Activated T-cell treated with anti-CD3 and anti-CD28 coated beads, Interleukin-2, amount 50 U/mL, for 4 hours (primary cell): ENCODE measurements around the gene MATCAP1. TPM values are rescaled to one million over a fixed set of nuclear protein-coding genes. Genes with fewer than 3 reads are reported as not detected.

Source experiments
- ATAC-seq, 2 donors: fragments of 200-7000 bp; cut with Tn5 transposase; one replicate each; pipeline ENCODE4 v1.10.0; 2021
- DNase-seq: peaks from one replicate; pipeline ENCODE4 v3.0.0-alpha.2; 2020
- H3K27me3 Mint-ChIP-seq: one replicate; pipeline ENCODE4 v1.8.0; 2021; ENCODE audit warnings: low read depth, mixed read lengths
- H3K36me3 Mint-ChIP-seq: one replicate; pipeline ENCODE4 v1.8.0; 2022; ENCODE audit warnings: mixed read lengths; ENCODE audit not compliant: insufficient read depth
- H3K4me1 Mint-ChIP-seq: one replicate; pipeline ENCODE4 v1.8.0; 2021; ENCODE audit warnings: low read depth, mixed read lengths
- H3K4me3 Mint-ChIP-seq: one replicate; pipeline ENCODE4 v1.8.0; 2021; ENCODE audit warnings: mild to moderate bottlenecking, moderate library complexity, mixed read lengths
- H3K9me3 Mint-ChIP-seq: one replicate; pipeline ENCODE4 v1.8.0; 2021; ENCODE audit warnings: mixed read lengths
- total RNA-seq, 3 donors: library from RNA; stranded (reverse); gene quantifications; one replicate each; pipeline ENCODE4 v1.2.1, GENCODE V29; 2021

Gene MATCAP1
- total RNA-seq, 3 donors from 2014 or later, result 10.1 to 15.5 (median 14.7) TPM

DNA sequence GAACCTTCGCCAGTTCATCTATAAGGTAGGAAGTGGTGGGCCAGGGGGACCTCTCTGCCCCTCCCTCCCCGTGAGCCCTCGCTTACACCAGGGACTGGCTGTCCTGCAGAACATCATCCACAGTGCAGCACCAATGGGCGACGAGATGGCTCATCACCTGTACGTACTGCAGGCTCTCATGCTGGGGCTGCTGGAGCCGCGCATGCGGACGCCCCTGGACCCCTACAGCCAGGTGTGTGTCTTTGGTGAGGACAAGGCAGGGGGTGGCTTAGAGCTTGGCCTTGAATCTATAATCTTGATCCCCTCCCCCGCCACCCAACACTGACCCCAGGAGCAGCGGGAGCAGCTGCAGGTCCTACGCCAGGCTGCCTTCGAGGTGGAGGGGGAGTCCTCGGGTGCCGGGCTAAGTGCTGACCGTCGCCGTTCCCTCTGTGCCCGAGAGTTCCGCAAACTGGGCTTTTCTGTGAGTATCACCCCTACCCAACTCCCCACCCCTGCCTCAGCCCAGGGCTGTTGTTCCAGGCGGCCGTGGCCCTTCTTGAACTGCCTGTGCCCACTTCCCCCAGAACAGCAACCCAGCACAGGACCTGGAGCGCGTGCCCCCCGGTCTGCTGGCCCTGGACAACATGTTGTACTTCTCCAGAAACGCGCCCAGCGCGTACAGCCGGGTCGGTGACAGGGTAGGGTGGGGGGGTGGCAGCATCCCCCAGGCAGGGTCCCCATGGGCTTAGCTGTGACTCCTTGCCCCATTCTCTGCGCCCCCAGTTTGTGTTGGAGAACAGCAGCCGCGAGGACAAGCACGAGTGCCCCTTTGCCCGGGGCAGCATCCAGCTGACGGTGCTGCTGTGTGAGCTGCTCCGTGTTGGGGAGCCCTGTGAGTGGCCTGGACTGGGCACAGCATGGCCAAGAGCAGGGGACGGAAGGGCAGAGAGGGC lies 17.9 kb upstream of the MATCAP1 start:
- H3K36me3 Mint-ChIP-seq, result peaks cover 11% of the 10 kb centered on the region
- no peaks in the 10 kb centered on the region for H3K9me3 Mint-ChIP-seq
- H3K4me1 Mint-ChIP-seq, result peaks cover 2% of the 10 kb centered on the region
- no peak for ATAC-seq
- H3K4me3 Mint-ChIP-seq, result no peak overlapping the region
- no peak for DNase-seq
- H3K27me3 Mint-ChIP-seq, result no peaks in the 10 kb centered on the region

DNA sequence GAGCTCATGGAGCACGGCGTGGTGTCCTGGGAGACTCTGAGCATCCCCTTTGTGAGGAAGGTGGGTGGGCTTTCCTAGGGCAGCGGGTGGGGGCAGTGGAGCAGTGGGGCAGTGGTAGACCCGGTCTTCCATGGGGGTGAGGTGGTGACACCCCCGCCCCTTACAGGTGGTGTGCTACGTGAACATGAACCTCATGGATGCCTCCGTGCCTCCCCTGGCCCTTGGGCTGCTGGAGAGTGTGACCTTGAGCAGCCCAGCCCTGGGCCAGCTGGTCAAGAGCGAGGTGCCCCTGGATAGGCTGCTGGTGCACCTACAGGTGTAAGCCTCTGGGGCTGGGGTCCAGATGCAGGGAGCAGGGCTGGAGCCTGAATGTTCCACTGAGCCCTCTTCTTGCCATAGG lies 16.7 kb upstream of the MATCAP1 start:
- Mint-ChIP-seq H3K4me1 (peaks cover 12% of the 10 kb centered on the region), H3K9me3 (no peaks in the 10 kb centered on the region), H3K36me3 (peaks cover 21% of the 10 kb centered on the region), H3K4me3 (no peak overlapping the region), H3K27me3 (no peaks in the 10 kb centered on the region)
- DNase-seq (no peak), ATAC-seq (no peak)

DNA sequence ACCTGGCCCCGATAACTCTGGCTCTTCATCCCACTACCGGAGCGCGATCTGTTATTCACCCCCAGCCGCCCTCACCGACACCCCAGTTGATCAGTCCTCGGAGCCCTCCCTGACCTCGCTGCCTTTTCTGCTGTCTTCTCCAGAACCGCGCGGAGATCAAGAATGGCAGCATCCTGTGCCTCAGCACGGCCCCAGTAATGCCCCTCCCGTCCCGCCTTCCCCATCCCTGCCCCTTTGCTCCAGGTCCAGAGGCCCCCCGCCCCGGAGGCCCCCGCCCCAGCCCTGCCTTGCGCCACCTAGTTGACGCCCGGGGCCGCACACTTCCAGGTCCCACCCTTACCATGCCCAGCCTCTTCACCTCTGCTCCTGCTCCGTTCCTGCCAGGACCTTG lies 16.0 kb upstream of the MATCAP1 start:
- ATAC-seq, result no peak
- Mint-ChIP-seq H3K9me3 (no peaks in the 10 kb centered on the region), H3K36me3 (peaks cover 24% of the 10 kb centered on the region), H3K4me3 (no peak overlapping the region), H3K27me3 (no peaks in the 10 kb centered on the region), H3K4me1 (peaks cover 13% of the 10 kb centered on the region)
- DNase-seq, result no peak

DNA sequence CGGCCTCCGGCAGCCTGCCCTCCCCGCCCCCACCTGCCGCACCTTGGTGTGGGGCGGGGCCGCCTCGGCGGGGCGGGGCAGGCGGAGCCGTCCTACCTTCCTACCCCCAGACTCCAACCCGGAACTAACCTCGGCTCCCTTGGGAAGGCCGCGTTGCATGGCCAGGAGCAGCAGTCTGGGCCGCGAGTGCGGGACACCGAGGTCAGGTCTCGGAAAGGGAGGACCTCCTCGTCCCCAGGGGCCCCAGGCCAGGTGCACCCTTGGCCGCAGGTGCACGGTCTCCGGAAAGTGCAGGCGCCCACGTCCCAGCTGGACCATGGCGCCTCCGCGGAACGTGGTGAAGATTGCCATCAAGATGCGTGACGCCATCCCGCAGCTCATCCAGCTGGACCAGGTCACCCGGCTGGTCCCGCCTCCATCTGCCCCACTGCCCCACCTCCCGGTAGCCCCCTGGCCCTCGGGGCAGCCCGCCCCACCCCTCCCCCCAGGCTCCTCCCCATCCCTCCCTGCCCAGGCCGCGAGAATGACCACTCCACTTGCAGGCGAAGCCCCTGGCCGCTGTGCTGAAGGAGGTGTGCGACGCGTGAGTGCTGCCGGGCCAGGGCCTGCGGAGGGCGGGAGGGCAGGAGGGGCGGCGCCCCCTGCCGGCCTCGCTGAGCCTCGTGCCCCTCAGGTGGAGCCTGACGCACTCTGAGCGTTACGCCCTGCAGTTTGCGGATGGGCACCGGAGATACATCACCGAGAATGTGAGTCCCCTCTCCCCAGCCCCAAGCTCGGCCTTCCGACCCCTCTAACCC lies 15.4 kb upstream of the MATCAP1 start, which contains the start of gene ELMO3:
TSS of gene ELMO3 (plus strand) at position 121 of the 797 bp plus-strand sequence. CDS start at position 317, 196 bp downstream.
- peaks cover 13% of the 10 kb centered on the region for H3K4me1 Mint-ChIP-seq
- peaks cover 24% of the 10 kb centered on the region for H3K36me3 Mint-ChIP-seq
- H3K27me3 Mint-ChIP-seq, result no peaks in the 10 kb centered on the region

DNA sequence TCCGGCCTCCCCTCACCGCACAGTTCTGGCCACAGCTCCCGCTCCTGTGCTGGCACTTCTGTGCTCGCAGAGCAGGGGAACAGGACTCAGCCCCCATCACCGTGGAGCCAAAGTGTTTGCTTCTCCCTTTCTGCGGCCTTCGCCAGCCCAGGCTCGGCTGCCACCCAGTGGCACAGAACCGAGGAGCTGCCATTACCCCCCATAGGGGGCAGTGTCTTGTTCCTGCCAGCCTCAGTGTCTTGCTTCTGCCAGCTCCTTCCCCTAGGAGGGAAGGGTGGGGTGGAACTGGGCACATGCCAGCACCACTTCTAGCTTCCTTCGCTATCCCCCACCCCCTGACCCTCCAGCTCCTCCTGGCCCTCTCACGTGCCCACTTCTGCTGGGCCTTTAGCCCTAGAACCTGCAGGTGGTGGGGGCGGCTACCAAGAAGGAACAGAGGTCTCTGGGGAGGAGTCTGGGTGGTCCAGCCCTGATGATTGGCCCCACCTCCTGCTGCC lies 14.5 kb upstream of the MATCAP1 start:
- H3K27me3 Mint-ChIP-seq, result no peaks in the 10 kb centered on the region
- H3K36me3 Mint-ChIP-seq, result peaks cover 29% of the 10 kb centered on the region
- H3K9me3 Mint-ChIP-seq, result no peaks in the 10 kb centered on the region
- ATAC-seq, result peak; percentile 60 to 61
- H3K4me3 Mint-ChIP-seq, result no peak overlapping the region
- H3K4me1 Mint-ChIP-seq, result peaks cover 22% of the 10 kb centered on the region
- no peak for DNase-seq

More for the DNA sequence above, 15.4 kb upstream of the MATCAP1 start, which contains the start of gene ELMO3:
- DNase-seq (no peak), ATAC-seq (no peak)
- Mint-ChIP-seq H3K4me3 (no peak within 1 kb of the TSS), H3K9me3 (no peaks in the 10 kb centered on the region)

DNA sequence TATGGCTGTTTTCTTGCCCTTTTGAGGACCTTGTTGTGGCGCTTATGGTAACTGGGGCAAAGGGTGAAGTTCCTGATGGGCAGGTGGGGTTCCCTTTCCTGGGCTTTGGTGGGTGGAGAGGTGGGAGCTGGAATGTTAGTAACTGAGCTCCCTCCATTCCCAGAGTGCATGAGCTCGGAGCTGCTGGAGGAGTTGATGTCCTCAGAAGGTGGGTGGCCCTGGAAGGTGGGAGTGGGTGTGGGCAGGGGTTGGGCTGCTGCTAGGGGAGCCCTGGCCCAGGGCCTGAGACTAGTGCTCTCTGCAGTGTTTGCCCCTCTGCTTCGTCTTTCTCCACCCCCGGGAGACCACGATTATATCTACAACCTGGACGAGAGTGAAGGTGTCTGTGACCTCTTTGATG lies 13.9 kb upstream of the MATCAP1 start:
- no peak overlapping the region for H3K4me3 Mint-ChIP-seq
- no peak for ATAC-seq
- peaks cover 31% of the 10 kb centered on the region for H3K36me3 Mint-ChIP-seq
- H3K27me3 Mint-ChIP-seq, result no peaks in the 10 kb centered on the region
- no peaks in the 10 kb centered on the region for H3K9me3 Mint-ChIP-seq
- peaks cover 26% of the 10 kb centered on the region for H3K4me1 Mint-ChIP-seq
- no peak for DNase-seq

DNA sequence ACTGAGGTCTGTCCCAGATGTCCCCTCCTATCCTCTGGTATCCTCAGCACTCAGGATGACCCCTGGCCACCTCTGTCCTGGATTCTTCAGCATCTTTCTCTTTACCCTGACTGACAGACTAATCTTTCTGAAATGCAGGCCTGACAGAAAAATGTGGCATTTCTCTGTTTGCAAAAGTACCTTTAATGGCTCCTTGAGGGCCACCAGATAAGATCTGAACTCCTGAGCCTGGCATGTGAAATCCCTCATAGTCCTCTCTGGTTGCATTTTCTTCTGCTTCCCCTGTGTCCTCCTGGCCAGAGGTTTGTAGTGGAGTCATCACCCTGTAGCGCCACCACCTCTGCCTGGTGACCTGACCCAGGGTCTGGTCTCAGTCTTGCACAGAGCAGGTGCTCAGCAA lies 13.1 kb upstream of the MATCAP1 start:
- Mint-ChIP-seq H3K4me3 (no peak overlapping the region), H3K27me3 (no peaks in the 10 kb centered on the region), H3K9me3 (no peaks in the 10 kb centered on the region), H3K4me1 (peaks cover 29% of the 10 kb centered on the region), H3K36me3 (peaks cover 35% of the 10 kb centered on the region)
- DNase-seq, result no peak
- no peak for ATAC-seq

DNA sequence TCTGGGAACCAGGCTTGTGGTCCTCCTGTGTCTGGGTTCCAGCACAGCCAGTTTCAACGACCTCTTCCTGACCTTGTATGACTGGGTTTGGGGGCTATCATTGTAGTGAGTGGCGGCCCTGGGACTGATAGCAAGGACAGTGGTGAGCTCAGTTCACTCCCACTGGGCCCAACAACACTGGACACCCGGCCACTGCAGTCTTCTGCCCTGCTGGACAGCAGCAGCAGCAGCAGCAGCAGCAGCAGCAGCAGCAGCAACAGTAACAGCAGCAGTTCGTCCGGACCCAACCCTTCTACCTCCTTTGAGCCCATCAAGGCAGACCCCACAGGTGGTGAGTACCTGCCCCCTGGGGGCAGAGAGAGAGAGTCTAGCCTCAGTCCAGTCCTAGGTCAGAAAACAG lies 11.9 kb upstream of the MATCAP1 start:
- Mint-ChIP-seq H3K4me3 (no peak overlapping the region), H3K9me3 (no peaks in the 10 kb centered on the region), H3K36me3 (peaks cover 35% of the 10 kb centered on the region), H3K27me3 (no peaks in the 10 kb centered on the region), H3K4me1 (peaks cover 35% of the 10 kb centered on the region)
- DNase-seq (no peak), ATAC-seq (no peak)

DNA sequence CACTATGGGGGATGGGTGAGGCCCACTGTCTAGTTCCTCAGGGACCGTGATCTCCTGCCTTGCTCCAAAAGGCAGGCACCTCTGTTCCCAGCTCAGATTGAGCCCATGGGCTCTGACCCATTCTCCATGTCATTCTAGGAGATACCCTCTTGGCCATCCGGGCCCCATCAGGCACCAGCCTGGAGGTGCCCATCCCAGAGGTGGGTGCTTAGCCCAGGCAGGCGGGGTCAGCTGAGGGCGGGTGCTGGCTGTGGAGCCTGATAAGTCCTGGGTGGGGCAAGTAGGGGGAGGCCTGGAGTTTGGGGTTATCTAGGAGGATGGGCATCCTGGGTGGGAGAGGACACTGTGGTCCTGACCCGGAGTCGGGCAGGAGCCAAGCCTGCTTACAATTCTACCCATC lies 10.5 kb upstream of the MATCAP1 start:
- H3K9me3 Mint-ChIP-seq, result no peaks in the 10 kb centered on the region
- H3K4me3 Mint-ChIP-seq, result peak overlapping the region; percentile 94
- peaks cover 35% of the 10 kb centered on the region for H3K4me1 Mint-ChIP-seq
- no peak for ATAC-seq
- no peaks in the 10 kb centered on the region for H3K27me3 Mint-ChIP-seq
- no peak for DNase-seq
- peaks cover 33% of the 10 kb centered on the region for H3K36me3 Mint-ChIP-seq

DNA sequence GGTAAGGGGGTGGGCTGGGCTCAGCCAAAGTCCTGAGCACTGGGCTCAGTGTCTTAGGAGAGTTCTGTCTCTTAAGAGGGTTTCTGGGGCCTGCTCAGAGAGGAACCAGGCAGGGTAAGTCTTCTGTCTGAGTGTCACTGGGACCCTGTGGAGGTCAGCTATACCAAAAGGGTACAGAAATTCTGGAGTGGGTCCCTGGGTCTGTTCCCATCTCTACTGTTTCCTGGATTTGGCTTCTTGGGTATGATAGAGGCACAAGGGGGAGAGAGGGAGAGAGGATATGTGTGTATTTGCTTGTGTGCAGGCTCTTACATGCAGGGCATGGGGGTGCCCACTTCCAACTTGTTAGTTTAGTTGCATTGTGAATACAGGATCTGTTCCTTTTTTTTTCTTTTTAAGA lies 9.8 kb upstream of the MATCAP1 start:
- Mint-ChIP-seq H3K27me3 (no peaks in the 10 kb centered on the region), H3K4me1 (peaks cover 35% of the 10 kb centered on the region), H3K36me3 (peaks cover 32% of the 10 kb centered on the region), H3K4me3 (peak overlapping the region; percentile 94), H3K9me3 (no peaks in the 10 kb centered on the region)
- ATAC-seq (no peak), DNase-seq (no peak)

DNA sequence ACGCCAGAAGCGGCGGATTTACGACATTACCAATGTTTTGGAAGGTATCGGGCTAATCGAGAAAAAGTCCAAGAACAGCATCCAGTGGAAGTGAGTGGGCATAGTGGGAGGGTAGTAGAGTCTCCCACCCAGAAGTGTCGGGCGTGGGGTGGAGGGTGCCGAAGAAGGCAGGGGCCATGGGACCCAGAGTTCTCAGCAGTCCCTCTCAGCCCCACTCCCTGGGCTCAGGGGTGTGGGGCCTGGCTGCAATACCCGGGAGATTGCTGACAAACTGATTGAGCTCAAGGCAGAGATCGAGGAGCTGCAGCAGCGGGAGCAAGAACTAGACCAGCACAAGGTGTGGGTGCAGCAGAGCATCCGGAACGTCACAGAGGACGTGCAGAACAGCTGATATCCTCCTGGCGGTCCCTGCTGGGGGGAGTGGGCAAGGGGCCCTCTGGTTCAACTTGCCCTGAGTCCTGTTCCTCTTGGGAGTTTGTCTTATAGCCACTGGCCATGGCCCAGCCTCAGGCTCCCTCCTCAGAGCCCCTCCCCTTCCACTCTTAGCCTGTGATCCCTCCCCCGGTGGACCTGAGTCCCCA lies 9.1 kb upstream of the MATCAP1 start:
- H3K4me3 Mint-ChIP-seq, result peak overlapping the region; percentile 94
- no peak for DNase-seq
- H3K9me3 Mint-ChIP-seq, result no peaks in the 10 kb centered on the region
- ATAC-seq, result no peak
- peaks cover 2% of the 10 kb centered on the region for H3K27me3 Mint-ChIP-seq
- H3K36me3 Mint-ChIP-seq, result peaks cover 29% of the 10 kb centered on the region
- H3K4me1 Mint-ChIP-seq, result peaks cover 35% of the 10 kb centered on the region

DNA sequence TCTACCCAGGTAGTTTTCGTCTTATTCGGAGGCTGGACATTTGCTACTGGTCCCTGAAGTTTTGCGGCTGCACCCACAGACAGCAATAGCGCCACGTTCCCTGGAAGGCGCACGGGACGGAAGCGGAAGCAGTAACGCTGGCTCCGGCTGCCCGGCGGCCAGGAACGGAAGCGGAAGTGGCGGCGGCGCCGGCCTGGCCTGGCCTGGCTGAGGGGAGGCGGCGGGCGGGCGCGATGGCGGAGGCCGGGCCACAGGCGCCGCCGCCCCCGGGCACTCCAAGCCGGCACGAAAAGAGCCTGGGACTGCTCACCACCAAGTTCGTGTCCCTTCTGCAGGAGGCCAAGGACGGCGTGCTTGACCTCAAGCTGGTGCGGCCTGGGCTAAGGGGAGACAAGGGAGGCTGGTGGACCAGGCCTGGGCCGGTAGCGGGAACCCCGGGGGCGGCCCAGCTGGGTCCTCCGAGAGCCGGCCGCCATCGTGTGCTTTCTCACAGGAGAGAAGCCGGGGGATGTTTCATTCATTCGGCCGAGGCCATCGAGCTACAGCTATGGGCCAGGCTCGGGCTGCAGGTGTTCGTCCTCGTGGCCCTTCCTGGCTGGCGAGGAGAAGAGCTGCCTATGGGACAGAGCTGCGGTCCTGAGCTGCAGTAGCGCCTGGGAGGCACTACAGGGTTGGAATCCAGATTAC lies 8.4 kb upstream of the MATCAP1 start, which contains the start of gene E2F4:
TSS of gene E2F4 (plus strand) at position 161 of the 687 bp plus-strand sequence. CDS start at position 234, 73 bp downstream.
- Mint-ChIP-seq H3K4me1 (peaks cover 35% of the 10 kb centered on the region), H3K4me3 (peak within 1 kb of the TSS; percentile 94), H3K36me3 (peaks cover 29% of the 10 kb centered on the region)

DNA sequence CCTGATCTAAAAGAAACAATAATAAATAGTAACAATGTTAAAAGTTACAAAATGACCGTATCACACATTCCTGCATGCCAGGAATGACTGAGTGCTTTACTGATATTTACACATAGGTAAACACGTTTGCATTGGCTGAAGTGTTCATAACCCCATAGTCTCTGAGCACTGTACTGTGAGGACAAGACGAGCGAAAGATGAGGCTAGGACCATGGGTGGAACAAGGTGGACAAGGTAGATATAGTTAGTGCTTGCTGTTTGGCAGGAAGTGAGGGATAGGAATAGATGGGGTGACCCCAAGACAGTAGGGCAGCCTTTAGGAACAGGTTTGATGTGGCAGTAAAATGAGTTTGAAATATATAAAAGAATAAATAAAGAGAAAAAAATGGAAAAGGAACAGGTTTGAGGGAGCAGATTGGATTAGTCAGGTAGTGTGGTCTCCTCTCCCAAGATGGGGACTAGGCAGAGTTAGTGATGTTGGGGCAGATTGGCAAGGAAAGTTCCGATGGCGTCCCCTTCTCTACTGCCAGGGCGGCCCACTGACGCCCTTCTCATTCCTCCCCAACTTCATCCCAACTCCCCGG lies 7.7 kb upstream of the MATCAP1 start:
- H3K4me3 Mint-ChIP-seq, result peak overlapping the region; percentile 94
- peaks cover 24% of the 10 kb centered on the region for H3K36me3 Mint-ChIP-seq
- ATAC-seq, result no peak
- DNase-seq, result no peak
- H3K9me3 Mint-ChIP-seq, result no peaks in the 10 kb centered on the region
- peaks cover 2% of the 10 kb centered on the region for H3K27me3 Mint-ChIP-seq
- H3K4me1 Mint-ChIP-seq, result peaks cover 31% of the 10 kb centered on the region

More for the DNA sequence above, 8.4 kb upstream of the MATCAP1 start, which contains the start of gene E2F4:
- peak; percentile 80 for DNase-seq
- no peaks in the 10 kb centered on the region for H3K9me3 Mint-ChIP-seq
- ATAC-seq, result peak; percentile 99
- H3K27me3 Mint-ChIP-seq, result peaks cover 2% of the 10 kb centered on the region
